Uterus (tissue), 4 donors: ENCODE results near the gene KIAA0513. TPM values are rescaled to one million over a fixed set of nuclear protein-coding genes. Genes with fewer than 3 reads are reported as not detected.

Source experiments
- DNase-seq, 2 donors: peaks; one replicate each; pipeline ENCODE4 v3.0.0-alpha.2; 2019 to 2020
- H3K27ac ChIP-seq, 2 donors: fragments of 200-600 bp; sonication (generic); 1 replicate in 1 of 2; 2 replicates in 1 of 2; pipeline ENCODE4 v1.5.1; 2016 to 2018
- H3K27me3 ChIP-seq, 2 donors: fragments of 200-600 bp; sonication (generic); one replicate each; pipeline ENCODE4 v1.5.1; 2018 to 2019; ENCODE audit warnings: control low read depth in 1 of 2
- H3K36me3 ChIP-seq, 2 donors: fragments of 200-600 bp; sonication (generic); one replicate each; pipeline ENCODE4 v1.5.1; 2019; ENCODE audit warnings: control low read depth in 1 of 2
- H3K4me1 ChIP-seq, 2 donors: fragments of 200-600 bp; sonication (generic); one replicate each; pipeline ENCODE4 v1.5.1; 2018 to 2019; ENCODE audit warnings: control low read depth in 1 of 2
- H3K4me3 ChIP-seq, 2 donors: fragments of 200-600 bp; sonication (generic); 1 replicate in 1 of 2; 2 replicates in 1 of 2; pipeline ENCODE4 v1.5.1; 2018 to 2019; ENCODE audit warnings: mild to moderate bottlenecking in 1 of 2
- H3K9me3 ChIP-seq, 2 donors: fragments of 200-600 bp; sonication (generic); one replicate each; pipeline ENCODE4 v1.5.1; 2019; ENCODE audit warnings: control low read depth in 1 of 2
- POLR2A ChIP-seq, 2 donors: fragments of 450-650 bp; IDR thresholded peaks; one replicate each; pipeline ENCODE4 v1.6.1; 2016; ENCODE audit warnings: antibody characterized with exemption in 2 of 2, mild to moderate bottlenecking in 1 of 2, moderate library complexity in 1 of 2
- intact Hi-C: fragments of 100-400 bp; cut with DNase I; formaldehyde crosslinking; loops from one replicate; pipeline ENCODE4 v1.15.1; 2023; ENCODE audit warnings: low total_unique reads
- total RNA-seq, 4 donors: library from RNA; depleted of rRNA in 3 of 4; stranded (reverse); fragments of >200 nt in 3 of 4; gene quantifications; one replicate each; pipeline versions ENCODE4 v1.1.0 to v1.2.4, GENCODE V29; 2014 to 2023
- TF ChIP-seq, protein P1 (sequence below), 4 experiments: fragments of 200-600 bp in 2 of 4; fragments of 450-650 bp in 2 of 4; sonication (generic) in 2 of 4; IDR thresholded peaks; one replicate each; pipeline ENCODE4 v1.5.1; 2016 to 2019; ENCODE audit warnings: antibody characterized with exemption in 4 of 4, mild to moderate bottlenecking in 2 of 4, moderate library complexity in 1 of 4
- donor health status: DM: yes; HTN: yes; CAD: no.

The KIAA0513 gene
- total RNA-seq, 4 donors from 2014 or later: 4.7 to 17.3 (median 9.4) TPM

DNA sequence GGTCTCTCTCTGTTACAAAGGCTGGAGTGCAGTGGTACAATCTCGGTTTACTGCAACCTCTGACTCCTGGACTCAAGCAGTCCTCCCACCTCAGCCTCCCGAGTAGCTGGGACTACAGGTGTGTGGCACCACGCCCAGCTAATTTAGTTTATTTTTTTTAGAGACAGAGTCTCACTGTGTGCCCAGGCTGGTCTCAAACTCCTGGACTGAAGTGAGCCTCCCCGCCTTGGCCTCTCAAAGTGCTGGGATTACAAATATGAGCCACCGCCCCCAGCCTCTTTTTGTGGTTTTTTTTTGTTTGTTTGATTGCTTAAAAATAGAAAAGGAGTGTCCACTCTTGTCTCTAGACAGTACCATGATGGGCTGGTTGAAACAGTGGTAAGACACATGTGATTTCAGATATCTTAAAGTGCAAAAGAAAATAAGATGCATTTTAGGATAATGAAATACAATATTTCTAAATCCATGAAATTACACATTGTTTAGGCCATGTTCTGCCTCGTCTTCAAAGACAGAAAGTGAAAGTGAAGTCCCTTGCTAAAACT, 27.4 kb downstream of the KIAA0513 start:
- peaks cover 0 to 6% of the 10 kb centered on the region in 2 donors for H3K4me1 ChIP-seq
- H3K27ac ChIP-seq: peak overlapping the region; percentile 67 to 87
- no peaks in the 10 kb centered on the region for H3K27me3 ChIP-seq
- no peaks in the 10 kb centered on the region for H3K9me3 ChIP-seq
- no peak for DNase-seq
- TF ChIP-seq POLR2A (IDR thresholded peaks at IDR 0.05): no peak
- TF ChIP-seq, protein P1, sequence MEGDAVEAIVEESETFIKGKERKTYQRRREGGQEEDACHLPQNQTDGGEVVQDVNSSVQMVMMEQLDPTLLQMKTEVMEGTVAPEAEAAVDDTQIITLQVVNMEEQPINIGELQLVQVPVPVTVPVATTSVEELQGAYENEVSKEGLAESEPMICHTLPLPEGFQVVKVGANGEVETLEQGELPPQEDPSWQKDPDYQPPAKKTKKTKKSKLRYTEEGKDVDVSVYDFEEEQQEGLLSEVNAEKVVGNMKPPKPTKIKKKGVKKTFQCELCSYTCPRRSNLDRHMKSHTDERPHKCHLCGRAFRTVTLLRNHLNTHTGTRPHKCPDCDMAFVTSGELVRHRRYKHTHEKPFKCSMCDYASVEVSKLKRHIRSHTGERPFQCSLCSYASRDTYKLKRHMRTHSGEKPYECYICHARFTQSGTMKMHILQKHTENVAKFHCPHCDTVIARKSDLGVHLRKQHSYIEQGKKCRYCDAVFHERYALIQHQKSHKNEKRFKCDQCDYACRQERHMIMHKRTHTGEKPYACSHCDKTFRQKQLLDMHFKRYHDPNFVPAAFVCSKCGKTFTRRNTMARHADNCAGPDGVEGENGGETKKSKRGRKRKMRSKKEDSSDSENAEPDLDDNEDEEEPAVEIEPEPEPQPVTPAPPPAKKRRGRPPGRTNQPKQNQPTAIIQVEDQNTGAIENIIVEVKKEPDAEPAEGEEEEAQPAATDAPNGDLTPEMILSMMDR (IDR thresholded peaks at IDR 0.05): no peak
- intact Hi-C loops: no loop called here
- H3K4me3 ChIP-seq: peak overlapping the region; percentile 1 to 9
- no peaks in the 10 kb centered on the region for H3K36me3 ChIP-seq

DNA sequence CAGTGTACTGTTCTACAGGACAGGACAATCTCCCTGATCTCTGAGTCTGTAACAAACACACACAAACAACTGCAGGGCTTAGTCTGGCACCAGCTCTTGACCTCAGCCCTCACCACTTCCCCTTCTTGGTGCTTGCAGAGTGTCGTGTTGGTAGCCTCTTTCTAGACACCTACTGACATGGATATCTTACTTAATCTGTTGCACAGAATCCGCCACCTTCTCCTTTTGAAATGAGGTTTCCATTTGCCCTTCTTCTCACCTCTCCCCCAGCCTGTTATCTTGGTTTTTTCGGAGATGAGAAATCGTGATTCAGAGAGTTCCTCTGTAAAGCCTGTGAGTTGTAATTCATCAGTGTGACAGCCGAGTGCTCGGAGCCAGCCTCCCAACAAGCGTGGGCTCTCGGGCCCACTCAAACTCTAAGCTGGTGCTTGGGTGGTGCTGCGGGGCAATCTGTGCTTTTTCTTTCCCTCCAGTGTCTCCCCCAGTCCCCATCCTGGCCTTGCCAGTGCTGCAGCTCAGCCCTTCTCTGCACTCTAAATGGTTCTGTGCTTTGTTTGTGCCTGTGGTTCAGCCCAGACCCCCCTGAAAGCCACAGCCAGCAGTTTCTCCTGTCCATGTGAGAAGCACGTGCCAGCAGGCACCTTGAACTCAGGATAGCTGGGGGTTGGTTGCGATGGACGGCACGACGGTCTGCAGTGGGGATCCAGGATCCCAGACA, 28.1 kb downstream of the KIAA0513 start:
- peaks cover 0 to 6% of the 10 kb centered on the region in 2 donors for H3K4me1 ChIP-seq
- H3K27ac ChIP-seq: peak overlapping the region; percentile 67 to 87
- peak; percentile 37 to 45 for DNase-seq
- H3K27me3 ChIP-seq: no peaks in the 10 kb centered on the region
- no peak for TF ChIP-seq POLR2A (IDR thresholded peaks at IDR 0.05)
- TF ChIP-seq, protein P1 (IDR thresholded peaks at IDR 0.05): no peak
- no peaks in the 10 kb centered on the region for H3K9me3 ChIP-seq
- peak overlapping the region; percentile 1 to 9 for H3K4me3 ChIP-seq
- intact Hi-C loops: no loop called here
- no peaks in the 10 kb centered on the region for H3K36me3 ChIP-seq

DNA sequence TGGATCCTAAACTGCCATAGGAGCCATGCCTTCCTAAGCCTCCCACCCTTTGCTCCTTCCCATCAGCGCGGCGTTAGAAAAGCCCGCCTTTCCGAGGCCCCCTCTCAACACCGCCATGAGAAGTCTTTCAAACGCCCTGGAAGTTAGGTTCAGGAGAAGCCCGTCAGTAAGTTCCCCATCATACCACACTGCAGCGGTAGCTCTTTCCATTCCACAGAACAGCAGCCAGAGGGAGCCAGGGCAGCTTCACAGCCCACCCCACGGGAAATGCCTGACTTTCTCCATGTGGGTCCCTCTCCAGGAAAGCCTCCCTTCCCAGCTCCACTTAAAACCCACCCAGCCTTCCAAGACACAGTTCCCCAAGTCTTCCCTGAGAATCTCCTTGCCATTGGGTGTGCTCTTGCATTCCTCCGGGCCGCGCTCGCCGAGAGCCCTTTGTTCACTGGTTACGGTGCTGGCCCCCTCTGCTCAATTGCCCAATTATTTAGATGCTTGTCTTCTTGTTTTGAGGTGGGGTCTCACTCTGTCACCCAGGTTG, 28.7 kb downstream of the KIAA0513 start:
- TF ChIP-seq POLR2A (IDR thresholded peaks at IDR 0.05): no peak
- TF ChIP-seq, protein P1 (IDR thresholded peaks at IDR 0.05): peak in 2 of 4 experiments; percentile 27 to 46
- Histone ChIP-seq H3K9me3 (no peaks in the 10 kb centered on the region), H3K36me3 (no peaks in the 10 kb centered on the region), H3K4me3 (no peak overlapping the region), H3K4me1 (peaks cover 0 to 6% of the 10 kb centered on the region in 2 donors), H3K27ac (peak overlapping the region; percentile 67 to 87), H3K27me3 (no peaks in the 10 kb centered on the region)
- DNase-seq: peak; percentile 28 to 43
- intact Hi-C loops: no loop called here

DNA sequence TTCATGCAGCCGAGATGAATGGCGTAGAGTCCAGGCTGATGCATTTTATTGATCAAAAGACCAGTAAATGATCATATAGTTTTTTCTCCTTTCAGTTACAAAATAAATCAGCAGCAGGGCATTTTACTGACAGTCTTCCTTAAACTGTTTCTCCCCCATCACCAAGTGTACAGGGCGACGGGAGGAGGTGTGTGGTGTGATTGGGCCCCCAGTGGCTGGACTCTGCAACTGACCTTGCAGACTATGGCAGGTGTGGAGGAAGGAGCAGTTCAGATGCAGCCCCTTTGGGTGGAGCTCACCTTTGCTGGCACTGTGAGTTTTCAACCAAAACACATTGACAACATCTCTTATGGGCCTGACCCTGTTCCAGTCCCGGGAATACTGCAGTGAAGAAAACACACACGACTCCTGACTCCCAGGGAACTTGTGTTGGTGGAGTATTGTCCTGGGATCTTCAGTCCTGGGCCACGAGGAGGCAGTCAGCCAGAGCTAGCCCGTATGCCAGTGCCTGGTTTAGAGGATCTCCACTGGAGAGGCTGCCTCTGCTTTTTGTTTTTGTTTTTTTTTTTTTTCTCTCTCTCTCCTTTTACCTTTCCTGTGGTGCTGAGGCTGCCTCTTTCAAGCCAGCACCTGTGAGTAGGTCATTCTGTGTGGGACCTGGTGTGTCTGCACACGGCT, 29.8 kb downstream of the KIAA0513 start:
- H3K27ac ChIP-seq: no peak overlapping the region
- peaks cover 0 to 6% of the 10 kb centered on the region in 2 donors for H3K4me1 ChIP-seq
- no peak for DNase-seq
- no peaks in the 10 kb centered on the region for H3K36me3 ChIP-seq
- no peak overlapping the region for H3K4me3 ChIP-seq
- TF ChIP-seq POLR2A (IDR thresholded peaks at IDR 0.05): no peak
- TF ChIP-seq, protein P1 (IDR thresholded peaks at IDR 0.05): no peak
- H3K9me3 ChIP-seq: no peaks in the 10 kb centered on the region
- intact Hi-C loops: no loop called here
- no peaks in the 10 kb centered on the region for H3K27me3 ChIP-seq

DNA sequence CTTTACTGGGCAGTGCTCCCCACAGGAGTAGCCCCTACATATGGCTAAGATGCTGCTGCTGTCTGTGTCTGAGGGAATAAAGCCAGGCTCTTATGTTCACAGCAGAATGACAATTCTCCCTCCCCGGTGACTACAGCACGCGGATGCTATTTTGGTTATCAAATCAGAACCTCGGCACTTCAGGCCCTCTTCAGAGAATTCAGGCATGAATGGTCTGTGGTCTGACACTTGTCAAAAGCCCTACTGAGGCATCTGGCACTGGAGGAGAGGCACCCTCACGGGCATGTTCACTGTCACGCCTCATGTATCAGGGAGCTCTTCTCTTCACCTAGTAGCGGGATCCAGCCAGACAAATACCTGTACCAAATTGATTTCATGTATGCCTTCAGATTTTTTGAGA, 30.4 kb downstream of the KIAA0513 start:
- Histone ChIP-seq H3K27ac (no peak overlapping the region), H3K4me3 (no peak overlapping the region), H3K4me1 (peaks cover 0 to 6% of the 10 kb centered on the region in 2 donors), H3K9me3 (no peaks in the 10 kb centered on the region), H3K27me3 (no peaks in the 10 kb centered on the region), H3K36me3 (no peaks in the 10 kb centered on the region)
- intact Hi-C loops: no loop called here
- no peak for DNase-seq
- TF ChIP-seq, protein P1 (IDR thresholded peaks at IDR 0.05): no peak
- TF ChIP-seq POLR2A (IDR thresholded peaks at IDR 0.05): no peak
